H9 (cell line): ENCODE measurements around the gene DSE. TPM values are rescaled to one million over a fixed set of nuclear protein-coding genes. Genes with fewer than 3 reads are reported as not detected.

Experiments
- DNase-seq: peaks from one replicate; pipeline ENCODE4 v3.0.0-alpha.2; 2017
- H2AFZ ChIP-seq: one replicate; pipeline ENCODE4 v1.6.1; 2013; ENCODE audit warnings: mild to moderate bottlenecking, low read length, control low read depth, moderate library complexity
- H2AK5ac ChIP-seq: 2 replicates; pipeline ENCODE4 v1.6.1; 2013; ENCODE audit warnings: low read length, control low read depth, mixed read lengths; ENCODE audit not compliant: insufficient read length
- H2BK120ac ChIP-seq: one replicate; pipeline ENCODE4 v1.6.1; 2013; ENCODE audit warnings: low read depth, mild to moderate bottlenecking, low read length, control low read depth, inconsistent platforms; ENCODE audit not compliant: poor library complexity, severe bottlenecking
- H2BK12ac ChIP-seq: 2 replicates; pipeline ENCODE4 v1.6.1; 2013; ENCODE audit warnings: low read length, control low read depth, mixed read lengths, low read depth; ENCODE audit not compliant: insufficient read length
- H2BK15ac ChIP-seq: 2 replicates; pipeline ENCODE4 v1.6.1; 2013; ENCODE audit warnings: low read depth, low read length, control low read depth
- H2BK20ac ChIP-seq: one replicate; pipeline ENCODE4 v1.6.1; 2013; ENCODE audit warnings: low read depth, mild to moderate bottlenecking, low read length, control low read depth, inconsistent platforms; ENCODE audit not compliant: poor library complexity, severe bottlenecking
- H2BK5ac ChIP-seq: 2 replicates; pipeline ENCODE4 v1.6.1; 2013; ENCODE audit warnings: low read length, control low read depth, mixed read lengths; ENCODE audit not compliant: insufficient read length
- H3K14ac ChIP-seq: 2 replicates; pipeline ENCODE4 v1.6.1; 2013; ENCODE audit warnings: low read length, control low read depth; ENCODE audit not compliant: insufficient read depth
- H3K18ac ChIP-seq: 2 replicates; pipeline ENCODE4 v1.6.1; 2013; ENCODE audit warnings: low read depth, mild to moderate bottlenecking, mixed read lengths, low read length, control low read depth; ENCODE audit not compliant: insufficient read length
- H3K23ac ChIP-seq: 2 replicates; pipeline ENCODE4 v1.6.1; 2013; ENCODE audit warnings: low read length, control low read depth, mixed read lengths, low read depth; ENCODE audit not compliant: insufficient read length
- H3K23me2 ChIP-seq: 2 replicates; pipeline ENCODE4 v1.6.1; 2013; ENCODE audit warnings: low read depth, mild to moderate bottlenecking, mixed read lengths, low read length, control low read depth; ENCODE audit not compliant: insufficient read length, poor library complexity, severe bottlenecking
- H3K27ac ChIP-seq: 2 replicates; pipeline ENCODE4 v1.5.1; 2013; ENCODE audit warnings: low read length, control low read depth, mixed read lengths, low read depth; ENCODE audit not compliant: insufficient read length
- H3K27me3 ChIP-seq: 2 replicates; pipeline ENCODE4 v1.6.1; 2013; ENCODE audit warnings: low read length, control low read depth, inconsistent platforms; ENCODE audit not compliant: insufficient read depth
- H3K4ac ChIP-seq: 2 replicates; pipeline ENCODE4 v1.6.1; 2013; ENCODE audit warnings: low read depth, mild to moderate bottlenecking, control low read depth, inconsistent platforms, low read length, moderate library complexity
- H3K4me1 ChIP-seq: 2 replicates; pipeline ENCODE4 v1.6.1; 2013; ENCODE audit warnings: low read length, control low read depth, inconsistent platforms; ENCODE audit not compliant: insufficient read depth
- H3K4me2 ChIP-seq: 2 replicates; pipeline ENCODE4 v1.6.1; 2013; ENCODE audit warnings: low read length, control low read depth, mixed read lengths; ENCODE audit not compliant: insufficient read length, insufficient read depth
- H3K56ac ChIP-seq: 2 replicates; pipeline ENCODE4 v1.6.1; 2013; ENCODE audit warnings: low read depth, mild to moderate bottlenecking, mixed read lengths, low read length, control low read depth; ENCODE audit not compliant: insufficient read length
- H3K79me1 ChIP-seq: 2 replicates; pipeline ENCODE4 v1.6.1; 2013; ENCODE audit warnings: low read depth, mild to moderate bottlenecking, moderate library complexity, low read length, control low read depth, inconsistent platforms; ENCODE audit not compliant: insufficient read depth, poor library complexity, severe bottlenecking
- H3K79me2 ChIP-seq: 2 replicates; pipeline ENCODE4 v1.6.1; 2013; ENCODE audit warnings: low read length, control low read depth, inconsistent platforms; ENCODE audit not compliant: insufficient read depth
- H3K9ac ChIP-seq: 2 replicates; pipeline ENCODE4 v1.6.1; 2013; ENCODE audit warnings: low read length, control low read depth, mixed read lengths; ENCODE audit not compliant: insufficient read length; ENCODE audit errors: extremely low read depth
- H3K9me3 ChIP-seq: one replicate; pipeline ENCODE4 v1.6.1; 2013; ENCODE audit warnings: low read depth, low read length, inconsistent platforms; ENCODE audit not compliant: control insufficient read depth
- H3T11ph ChIP-seq: one replicate; pipeline ENCODE4 v1.6.1; 2013; ENCODE audit warnings: mild to moderate bottlenecking, low read length, control low read depth, inconsistent platforms
- H4K20me1 ChIP-seq: one replicate; pipeline ENCODE4 v1.6.1; 2013; ENCODE audit not compliant: control insufficient read depth, insufficient read length, insufficient read depth
- H4K5ac ChIP-seq: 2 replicates; pipeline ENCODE4 v1.6.1; 2013; ENCODE audit warnings: low read depth, mild to moderate bottlenecking, mixed read lengths, low read length, control low read depth; ENCODE audit not compliant: insufficient read length
- H4K8ac ChIP-seq: replicated peaks from 2 replicates; pipeline ENCODE4 v1.6.1; 2013; ENCODE audit warnings: low read length, control low read depth, mixed read lengths, low read depth; ENCODE audit not compliant: insufficient read length
- H4K91ac ChIP-seq: 2 replicates; pipeline ENCODE4 v1.6.1; 2013; ENCODE audit warnings: low read depth, mild to moderate bottlenecking, moderate library complexity, mixed read lengths, low read length, control low read depth; ENCODE audit not compliant: insufficient read length
- H3K27ac Mint-ChIP-seq, 3 experiments: 2 replicates in 2 of 3; 3 replicates in 1 of 3; pipeline ENCODE4 v1.8.0; 2020 to 2021; ENCODE audit warnings: mixed read lengths in 3 of 3, mild to moderate bottlenecking in 1 of 3, moderate library complexity in 1 of 3
- H3K27me3 Mint-ChIP-seq: 2 replicates; pipeline ENCODE4 v1.8.0; 2021; ENCODE audit warnings: low read depth, mild to moderate bottlenecking, moderate library complexity, mixed read lengths
- H3K36me3 Mint-ChIP-seq, 3 experiments: 2 replicates in 2 of 3; 3 replicates in 1 of 3; pipeline ENCODE4 v1.8.0; 2020 to 2021; ENCODE audit warnings: low read depth in 3 of 3, mixed read lengths in 3 of 3; ENCODE audit not compliant: insufficient read depth in 1 of 3
- H3K4me1 Mint-ChIP-seq, 2 experiments: 2 replicates each; pipeline ENCODE4 v1.8.0; 2020; ENCODE audit warnings: mixed read lengths in 2 of 2
- H3K4me3 Mint-ChIP-seq, 2 experiments: 2 replicates in 1 of 2; 3 replicates in 1 of 2; pipeline ENCODE4 v1.8.0; 2020 to 2021; ENCODE audit warnings: mild to moderate bottlenecking in 2 of 2, mixed read lengths in 2 of 2, moderate library complexity in 1 of 2
- H3K9me3 Mint-ChIP-seq, 2 experiments: 2 replicates in 1 of 2; 3 replicates in 1 of 2; pipeline ENCODE4 v1.8.0; 2020; ENCODE audit warnings: mild to moderate bottlenecking in 2 of 2, mixed read lengths in 2 of 2, moderate library complexity in 1 of 2
- WGBS: extraction: QIAGEN DNeasy Blood & Tissue Kit; methylation state at CpG from one replicate; pipeline ENCODE4 v1.1.7; 2013; ENCODE audit warnings: missing lambda C conversion rate, low lambda C conversion rate, mixed read lengths; ENCODE audit not compliant: insufficient read length; ENCODE audit errors: extremely low coverage; 5-methylcytosine and 5-hydroxymethylcytosine counted together
- total RNA-seq: library from RNA; stranded (reverse); gene quantifications from 2 replicates; pipeline ENCODE4 v1.2.1, GENCODE V29; 2021
- TF ChIP-seq, protein P1 (sequence below): fragments of 200-600 bp; sonication (generic); conservative IDR thresholded peaks from 3 replicates; pipeline ENCODE4 v1.8.0; 2021; ENCODE audit warnings: antibody characterized with exemption, mild to moderate bottlenecking

The DSE gene
- total RNA-seq, 1 experiment from 2014 or later, result 45.6 TPM

DNA sequence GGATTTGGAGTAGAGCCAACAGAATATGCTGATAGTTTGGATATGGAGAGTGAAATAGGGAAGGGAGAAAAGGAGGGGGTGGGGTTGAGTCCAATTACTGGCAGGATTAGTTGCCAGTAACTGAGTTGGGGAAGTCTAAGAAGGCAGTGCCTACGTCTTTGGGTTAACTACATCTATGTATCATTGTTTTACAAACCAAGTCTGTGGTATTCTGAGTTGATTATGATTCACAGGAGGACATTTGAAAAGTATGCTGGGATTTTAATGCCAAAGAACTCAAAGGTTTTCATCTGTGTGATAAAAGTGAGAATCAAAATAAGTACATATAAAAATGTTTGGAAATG, 14.7 kb downstream of the DSE start:
- Mint-ChIP-seq H3K36me3 (peaks cover 0 to 2% (median 0%) of the 10 kb centered on the region in 3 experiments; a peak in 1 of 7 replicates), H3K4me3 (no peak overlapping the region), H3K9me3 (no peaks in the 10 kb centered on the region), H3K4me1 (peaks cover 18 to 24% of the 10 kb centered on the region in 2 experiments), H3K27me3 (no peaks in the 10 kb centered on the region), H3K27ac (peak overlapping the region in 1 of 3 experiments; percentile 13; a peak in 2 of 7 replicates)
- Histone ChIP-seq H2BK15ac (no peak overlapping the region), H3K14ac (no peak overlapping the region), H3K27ac (no peak overlapping the region), H4K8ac (no peak overlapping the region), H3K9ac (no peak overlapping the region), H3K18ac (no peak overlapping the region), H2BK20ac (no peak overlapping the region), H3T11ph (no peak overlapping the region), H3K4me1 (peaks cover 8% of the 10 kb centered on the region), H3K56ac (no peak overlapping the region), H4K5ac (no peak overlapping the region), H3K23ac (no peak overlapping the region), H3K27me3 (no peaks in the 10 kb centered on the region), H2BK120ac (no peak overlapping the region), H4K91ac (no peak overlapping the region), H3K79me1 (no peaks in the 10 kb centered on the region), H2AK5ac (no peak overlapping the region), H3K23me2 (no peaks in the 10 kb centered on the region), H2BK12ac (no peak overlapping the region), H2AFZ (no peak overlapping the region), H2BK5ac (no peak overlapping the region), H3K9me3 (no peaks in the 10 kb centered on the region), H4K20me1 (no peaks in the 10 kb centered on the region), H3K79me2 (peaks cover 12% of the 10 kb centered on the region; the same call in 1 of the 2 replicates), H3K4me2 (no peak overlapping the region), H3K4ac (no peak overlapping the region)
- DNase-seq, result no peak
- TF ChIP-seq, protein P1, sequence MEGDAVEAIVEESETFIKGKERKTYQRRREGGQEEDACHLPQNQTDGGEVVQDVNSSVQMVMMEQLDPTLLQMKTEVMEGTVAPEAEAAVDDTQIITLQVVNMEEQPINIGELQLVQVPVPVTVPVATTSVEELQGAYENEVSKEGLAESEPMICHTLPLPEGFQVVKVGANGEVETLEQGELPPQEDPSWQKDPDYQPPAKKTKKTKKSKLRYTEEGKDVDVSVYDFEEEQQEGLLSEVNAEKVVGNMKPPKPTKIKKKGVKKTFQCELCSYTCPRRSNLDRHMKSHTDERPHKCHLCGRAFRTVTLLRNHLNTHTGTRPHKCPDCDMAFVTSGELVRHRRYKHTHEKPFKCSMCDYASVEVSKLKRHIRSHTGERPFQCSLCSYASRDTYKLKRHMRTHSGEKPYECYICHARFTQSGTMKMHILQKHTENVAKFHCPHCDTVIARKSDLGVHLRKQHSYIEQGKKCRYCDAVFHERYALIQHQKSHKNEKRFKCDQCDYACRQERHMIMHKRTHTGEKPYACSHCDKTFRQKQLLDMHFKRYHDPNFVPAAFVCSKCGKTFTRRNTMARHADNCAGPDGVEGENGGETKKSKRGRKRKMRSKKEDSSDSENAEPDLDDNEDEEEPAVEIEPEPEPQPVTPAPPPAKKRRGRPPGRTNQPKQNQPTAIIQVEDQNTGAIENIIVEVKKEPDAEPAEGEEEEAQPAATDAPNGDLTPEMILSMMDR, result no peak
- WGBS, result no CpG with 5 or more reads among the region's 1 CpG
